IPS DF 4.7 (cell line): ENCODE data around the gene ANKRD34B.

Experiments
- DNase-seq: peaks from one replicate; pipeline ENCODE4 v3.0.0-alpha.2; 2013; ENCODE audit warnings: low spot score; ENCODE audit errors: extremely low read depth

Gene ANKRD34B

DNA sequence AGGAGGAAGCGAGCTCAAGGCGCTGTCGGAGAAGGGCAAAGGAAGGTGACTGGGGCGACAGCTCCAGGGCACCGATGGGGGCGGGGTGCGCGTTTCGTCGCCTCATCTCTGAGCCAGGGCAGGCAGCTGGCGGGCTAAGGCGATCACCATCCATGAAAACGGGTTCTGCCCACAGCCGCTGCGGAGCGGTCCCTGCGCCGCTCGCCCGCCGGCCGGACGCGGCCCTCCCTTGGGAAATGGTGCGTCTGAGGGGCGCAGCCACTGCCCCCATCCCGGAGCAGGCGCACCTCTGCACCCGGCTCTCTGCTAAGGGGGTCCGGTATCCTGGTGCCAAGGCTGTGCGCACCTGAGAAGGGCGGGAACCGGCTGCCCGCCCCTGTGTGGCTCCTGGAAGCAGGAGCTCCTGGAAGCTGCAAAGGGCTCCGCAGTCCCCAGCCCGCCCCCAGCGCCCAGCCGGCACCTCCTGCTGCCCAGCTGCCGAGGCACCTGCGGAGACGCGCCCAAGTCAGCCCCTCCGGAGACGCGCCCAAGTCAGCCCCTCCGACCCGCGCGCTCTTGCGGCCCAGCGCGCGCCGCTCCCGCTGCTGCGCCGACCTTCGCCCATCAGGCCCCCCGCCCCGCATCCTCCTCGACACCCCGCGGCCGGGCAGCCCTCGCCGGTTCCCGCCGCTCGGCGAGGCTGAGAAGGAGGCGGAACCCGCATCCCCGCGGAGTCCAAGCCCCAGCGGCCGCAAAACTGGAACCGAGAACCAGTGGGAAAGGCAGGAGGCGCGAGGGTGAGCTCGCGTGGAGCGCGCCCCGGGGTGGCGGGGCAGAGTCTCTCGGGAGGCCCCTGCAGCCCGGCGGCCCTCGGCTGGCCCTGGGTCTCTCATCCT is 757 bp downstream of the ANKRD34B start:
- no peak for DNase-seq

DNA sequence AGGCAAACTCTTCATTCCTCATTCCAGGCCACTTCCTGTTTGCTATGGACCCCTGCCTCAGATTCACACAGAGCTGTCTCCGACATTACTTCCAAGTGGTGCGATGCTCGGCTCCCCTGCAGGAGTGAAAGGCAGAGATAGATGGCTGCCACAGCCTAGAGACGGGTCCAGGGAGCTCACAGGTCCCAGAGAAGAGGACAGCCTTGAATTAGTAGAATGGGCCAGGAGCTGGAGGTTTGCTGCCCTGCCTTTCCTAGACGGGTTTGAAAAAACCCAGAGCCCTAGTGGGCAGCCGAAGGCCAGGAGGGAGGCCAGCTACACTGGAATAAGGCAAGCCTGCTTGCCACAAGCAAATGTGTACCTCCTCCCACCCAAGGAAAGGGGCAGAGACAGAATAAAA is 1.8 kb downstream of the ANKRD34B start:
- DNase-seq = no peak

DNA sequence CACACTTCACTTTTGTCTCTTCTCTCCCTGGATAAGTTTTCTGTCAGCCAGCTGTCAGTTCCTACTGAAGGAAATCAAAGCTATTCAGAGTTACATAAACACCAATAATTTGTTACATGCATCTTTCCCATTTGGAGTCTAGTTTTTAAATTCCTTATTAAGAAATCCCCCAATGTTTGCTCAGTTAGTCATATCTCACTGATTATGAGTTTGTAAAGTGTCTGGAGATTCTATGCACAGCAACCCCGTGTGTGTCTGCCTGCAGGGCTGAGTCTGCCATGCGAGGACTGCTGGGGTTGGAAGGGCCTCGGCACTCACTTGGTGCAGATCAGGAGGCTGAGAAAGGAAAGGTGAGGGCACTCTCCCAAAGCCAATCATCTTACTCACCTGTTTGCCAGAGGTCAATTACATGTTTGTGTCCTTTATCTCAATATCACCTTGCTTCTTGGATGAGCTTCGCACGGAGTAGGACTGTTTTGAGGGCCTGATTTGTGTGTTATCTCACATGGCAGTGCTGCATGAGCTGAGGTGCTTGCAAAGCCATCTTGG is 3.3 kb downstream of the ANKRD34B start:
- DNase-seq = no peak

DNA sequence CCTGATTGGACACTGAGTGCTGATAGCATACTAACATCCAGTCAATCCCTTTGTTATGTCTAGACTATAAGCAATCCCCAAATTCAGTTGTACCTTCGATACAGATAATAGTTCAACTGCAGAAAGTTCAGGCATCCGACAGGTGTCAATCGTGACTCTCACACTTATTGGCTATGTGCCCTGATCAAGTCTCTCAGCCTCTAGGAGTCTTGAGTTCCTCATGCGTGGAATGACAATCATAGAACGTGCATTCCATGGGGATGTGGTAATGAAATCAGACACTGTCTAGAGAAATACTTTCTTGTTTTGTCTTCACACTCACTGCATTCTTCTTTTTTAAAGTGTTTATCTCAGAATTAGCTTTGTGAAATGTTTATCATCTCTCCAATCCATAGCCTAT is 4.8 kb downstream of the ANKRD34B start:
- DNase-seq = no peak

DNA sequence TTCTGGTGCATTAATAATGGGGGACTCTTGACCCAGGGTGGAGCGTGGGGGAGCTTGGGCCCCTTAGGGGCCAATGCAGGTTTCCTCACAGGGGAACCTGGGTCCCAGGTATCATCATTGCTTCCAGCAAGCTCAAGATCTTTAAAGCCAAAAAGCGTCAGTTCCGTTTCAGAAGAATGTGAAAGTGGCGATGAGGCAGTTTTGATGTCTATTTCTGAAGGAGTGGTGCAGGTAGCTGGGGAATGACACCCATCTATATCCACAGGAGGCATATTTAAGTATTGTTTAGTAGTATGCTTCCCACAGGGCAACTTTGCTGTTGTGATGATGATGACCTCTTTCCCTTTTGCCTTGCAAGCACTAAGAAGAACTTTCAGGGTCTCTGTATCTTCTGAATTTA is 10.8 kb downstream of the ANKRD34B start:
- DNase-seq = no peak

DNA sequence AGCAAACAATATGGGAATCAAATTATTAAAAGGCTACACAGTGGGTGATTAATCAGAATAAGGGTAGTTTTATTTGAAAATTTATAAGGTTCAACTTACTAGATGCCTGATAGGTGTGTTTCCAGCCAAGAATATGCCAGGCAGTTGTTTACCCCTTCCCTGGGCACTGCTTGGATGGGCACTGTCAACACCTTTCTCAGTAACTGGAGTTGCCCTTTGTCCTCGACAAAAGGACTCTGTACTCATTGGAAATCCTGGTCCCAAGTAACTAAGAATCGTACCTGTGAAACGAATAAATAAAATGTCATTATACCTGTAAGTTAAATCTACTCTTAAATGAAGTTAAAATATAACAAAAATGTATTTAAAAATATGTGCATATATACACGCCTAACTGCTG is 15.0 kb downstream of the ANKRD34B start:
- DNase-seq = no peak

DNA sequence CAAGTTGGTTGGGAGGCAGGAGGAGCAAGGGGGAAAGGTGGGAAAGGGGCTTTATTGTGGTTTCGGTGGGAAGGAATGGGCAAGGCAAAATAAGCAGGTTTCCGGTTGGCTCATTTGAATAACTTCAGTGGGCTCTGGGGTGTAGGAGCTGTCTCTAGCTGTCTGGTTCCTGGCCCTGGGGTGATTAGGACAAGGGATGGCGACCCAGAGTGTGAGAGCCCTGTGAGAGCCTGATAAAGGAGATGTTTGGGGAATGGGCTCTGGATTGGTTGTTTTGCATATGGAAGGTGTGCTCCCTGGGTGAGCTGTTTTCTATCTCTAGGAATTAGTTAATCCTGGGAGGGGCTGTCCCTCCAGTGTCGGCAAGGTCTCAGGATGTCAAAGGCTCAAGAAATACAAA is 15.4 kb downstream of the ANKRD34B start:
- no peak for DNase-seq

DNA sequence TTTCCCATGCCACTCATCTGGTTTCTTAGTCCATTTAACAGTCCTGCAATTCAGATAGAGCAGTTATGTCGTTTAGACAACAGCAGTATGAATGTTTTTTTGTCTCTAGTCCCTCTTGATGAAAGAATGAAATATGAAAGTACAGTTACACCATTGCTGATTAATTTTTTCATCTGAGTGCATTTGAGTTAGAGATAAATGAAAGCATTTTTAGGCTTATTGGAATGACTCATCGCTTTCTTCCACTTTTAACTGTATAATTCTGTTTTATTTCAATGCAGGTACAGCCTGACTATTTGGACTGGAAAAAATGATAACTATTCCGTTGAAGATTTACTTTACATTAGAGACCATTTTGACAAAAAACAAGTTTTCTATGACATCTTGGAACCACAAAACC is 28.7 kb downstream of the ANKRD34B start:
- DNase-seq = no peak

DNA sequence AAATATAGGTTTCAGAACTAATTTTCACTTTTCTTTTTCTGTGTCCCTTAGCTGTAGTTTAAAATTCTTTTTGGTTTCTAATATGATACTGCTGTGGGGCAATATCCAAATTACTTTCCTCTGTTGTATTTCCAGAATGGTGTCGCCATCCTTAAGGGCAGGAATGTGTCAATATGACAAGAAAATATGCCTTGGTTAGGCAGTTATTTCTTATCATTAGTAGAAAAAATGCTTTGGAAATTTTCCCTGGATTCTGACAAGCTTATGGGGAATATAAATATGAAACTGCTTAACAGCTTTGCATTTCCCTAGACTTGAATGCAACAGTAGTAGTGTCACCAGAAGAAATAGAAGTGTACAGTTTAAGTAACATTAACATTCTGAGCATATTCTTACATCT is 29.4 kb downstream of the ANKRD34B start:
- no peak for DNase-seq

DNA sequence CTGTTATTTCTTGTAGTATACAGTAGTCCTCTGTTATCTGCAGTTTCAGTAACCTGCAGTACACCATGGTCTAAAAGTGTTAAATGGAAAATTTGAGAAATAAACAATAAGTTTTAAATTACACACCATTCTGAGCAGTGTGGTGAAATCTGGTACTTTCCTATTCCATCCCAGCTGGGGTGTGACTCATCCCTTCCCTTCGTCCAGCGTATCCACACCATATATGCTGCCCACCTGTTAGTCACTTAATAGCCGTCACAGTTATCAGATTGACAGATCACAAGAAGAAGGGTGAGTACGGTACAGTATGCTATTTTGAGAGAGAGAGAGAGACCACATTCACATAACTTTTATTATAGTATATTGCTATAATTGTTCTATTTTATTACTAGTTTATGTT is 53.3 kb downstream of the ANKRD34B start:
- no peak for DNase-seq

DNA sequence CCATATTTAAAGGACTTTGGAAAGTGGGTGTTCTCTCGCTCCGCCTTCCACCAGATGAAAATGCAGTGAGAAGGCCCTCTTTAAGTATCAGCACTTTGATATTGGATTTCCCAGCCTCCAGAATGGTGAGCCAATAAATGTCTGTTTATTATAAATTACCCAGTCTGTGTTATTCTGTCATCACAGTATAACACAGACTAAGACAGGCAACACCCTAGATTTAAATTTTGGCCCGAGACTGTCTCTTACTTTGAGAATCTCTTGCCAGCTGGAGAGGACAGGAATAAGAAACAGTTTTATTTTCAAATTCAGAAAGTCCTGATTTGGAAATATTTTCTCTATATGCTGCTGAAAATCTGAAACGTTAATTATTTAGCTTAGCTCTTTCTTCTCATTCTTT is 60.7 kb downstream of the ANKRD34B start:
- no peak for DNase-seq

DNA sequence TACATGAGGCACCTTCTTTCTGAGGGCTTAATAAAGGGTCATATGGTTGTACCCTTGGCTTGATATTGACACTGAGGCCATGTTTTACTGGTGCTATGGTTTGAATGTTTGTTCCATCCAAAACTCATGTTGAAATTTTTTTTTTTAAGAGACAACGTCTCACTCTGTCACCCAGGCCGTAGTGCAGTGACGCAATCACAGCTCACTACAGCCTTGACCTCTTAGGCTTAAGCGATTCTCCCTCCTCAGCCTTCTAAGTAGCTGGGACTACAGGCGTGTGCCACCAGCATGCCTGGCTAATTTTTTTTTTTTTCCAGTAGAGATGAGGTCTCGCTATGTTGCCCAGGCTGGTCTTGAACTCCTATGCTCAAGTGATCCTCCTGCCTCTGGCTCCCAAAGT is 61.2 kb downstream of the ANKRD34B start:
- no peak for DNase-seq

DNA sequence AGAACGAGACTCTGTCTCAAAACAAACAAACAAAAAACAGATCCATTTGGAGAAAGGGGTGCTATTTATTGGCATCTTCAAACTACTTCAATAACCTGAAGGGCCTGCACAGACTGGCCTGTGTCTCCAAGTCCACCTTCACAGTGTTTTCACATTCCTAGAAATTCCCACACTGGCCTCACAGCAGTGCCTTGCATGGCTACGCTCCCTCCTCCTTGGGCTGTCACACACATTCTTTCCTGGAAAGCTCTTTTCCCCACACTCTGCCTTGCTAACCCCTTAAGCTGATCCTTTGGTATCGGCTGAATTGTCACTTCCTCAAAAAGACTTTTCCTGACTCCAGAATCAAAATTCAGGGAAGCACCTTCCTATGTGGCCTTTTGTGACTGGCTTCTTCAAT is 62.4 kb downstream of the ANKRD34B start:
- no peak for DNase-seq
